Activated naive CD4-positive, alpha-beta T cell treated with anti-CD3 and anti-CD28 coated beads, Interleukin-2, amount 10 ng/mL, durations not matched to agents 7 days and 5 days (primary cell): ENCODE data around the gene PCDHA5.
"Not testable (repeated sequence)": the region's sequence is repeated elsewhere in the genome, so short reads cannot be mapped to it uniquely, and the experiment has no call there.

Source experiments
- CTCF ChIA-PET: fragments of 350-600 bp; sonication (Branson Sonifier 250); formaldehyde crosslinking; loops from one replicate; lab custom pipeline; 2021; ENCODE audit warnings: antibody characterized with exemption; lab: Charles Lee
- DNase-seq: peaks from one replicate; pipeline ENCODE4 v3.0.0-alpha.2; 2020
- H3K27ac Mint-ChIP-seq: one replicate; pipeline ENCODE4 v1.8.0; 2021; ENCODE audit warnings: mild to moderate bottlenecking, moderate library complexity, mixed read lengths
- H3K27me3 Mint-ChIP-seq: one replicate; pipeline ENCODE4 v1.8.0; 2021; ENCODE audit warnings: mild to moderate bottlenecking, mixed read lengths
- H3K36me3 Mint-ChIP-seq: one replicate; pipeline ENCODE4 v1.8.0; 2021; ENCODE audit warnings: mixed read lengths
- H3K4me1 Mint-ChIP-seq: one replicate; pipeline ENCODE4 v1.8.0; 2021; ENCODE audit warnings: mixed read lengths
- H3K4me3 Mint-ChIP-seq: one replicate; pipeline ENCODE4 v1.8.0; 2021; ENCODE audit warnings: mild to moderate bottlenecking, moderate library complexity, mixed read lengths
- H3K9me3 Mint-ChIP-seq: one replicate; pipeline ENCODE4 v1.8.0; 2021; ENCODE audit warnings: mixed read lengths

PCDHA5 gene

DNA sequence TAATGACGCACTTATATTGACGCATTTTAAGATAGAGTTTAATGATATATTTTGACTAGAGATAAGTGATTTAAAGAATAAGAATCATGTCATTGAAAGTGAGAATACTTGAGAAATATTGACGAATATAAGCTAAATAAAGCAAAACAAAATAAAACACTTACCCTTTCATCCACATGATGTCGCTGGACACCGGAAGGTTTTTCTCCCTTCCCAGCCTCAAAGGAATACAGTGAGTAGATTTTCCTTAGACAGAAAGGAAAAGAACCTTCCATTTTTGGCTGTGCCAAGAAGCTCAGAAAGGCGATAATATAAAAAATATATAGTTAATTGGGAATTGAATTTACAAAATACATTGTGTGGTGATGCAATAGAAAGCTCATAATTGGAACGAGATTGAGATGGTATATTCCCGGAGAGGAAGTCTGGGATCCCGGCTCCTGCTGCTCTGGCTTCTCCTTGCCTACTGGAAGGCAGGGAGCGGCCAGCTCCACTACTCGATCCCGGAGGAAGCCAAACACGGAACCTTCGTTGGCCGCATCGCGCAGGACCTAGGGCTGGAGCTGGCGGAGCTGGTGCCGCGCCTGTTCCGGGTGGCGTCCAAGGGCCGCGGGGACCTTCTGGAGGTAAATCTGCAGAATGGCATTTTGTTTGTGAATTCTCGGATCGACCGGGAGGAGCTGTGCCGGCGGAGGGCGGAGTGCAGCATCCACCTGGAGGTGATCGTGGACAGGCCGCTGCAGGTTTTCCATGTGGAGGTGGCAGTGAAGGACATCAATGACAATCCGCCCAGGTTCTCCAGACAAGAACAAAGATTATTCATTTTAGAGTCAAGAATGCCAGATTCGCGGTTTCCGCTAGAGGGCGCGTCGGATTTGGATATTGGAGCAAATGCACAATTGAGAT, at the start of gene PCDHA5:
TSS of gene PCDHA5 (plus strand) at position 239 of the 906 bp plus-strand sequence.
- CTCF ChIA-PET, result interaction anchor here (0.9 to 1.2 kb wide), 2 partner anchors 12 to 549 kb away, joined by 3 read pairs; no protein-coding TSS in a partner anchor
- Mint-ChIP-seq H3K27ac (no peak within 1 kb of the TSS), H3K4me3 (no peak within 1 kb of the TSS), H3K9me3 (peaks cover 10% of the 10 kb centered on the region), H3K4me1 (no peaks in the 10 kb centered on the region), H3K36me3 (no peaks in the 10 kb centered on the region), H3K27me3 (peaks cover 3% of the 10 kb centered on the region)
- peak; percentile 50 for DNase-seq

DNA sequence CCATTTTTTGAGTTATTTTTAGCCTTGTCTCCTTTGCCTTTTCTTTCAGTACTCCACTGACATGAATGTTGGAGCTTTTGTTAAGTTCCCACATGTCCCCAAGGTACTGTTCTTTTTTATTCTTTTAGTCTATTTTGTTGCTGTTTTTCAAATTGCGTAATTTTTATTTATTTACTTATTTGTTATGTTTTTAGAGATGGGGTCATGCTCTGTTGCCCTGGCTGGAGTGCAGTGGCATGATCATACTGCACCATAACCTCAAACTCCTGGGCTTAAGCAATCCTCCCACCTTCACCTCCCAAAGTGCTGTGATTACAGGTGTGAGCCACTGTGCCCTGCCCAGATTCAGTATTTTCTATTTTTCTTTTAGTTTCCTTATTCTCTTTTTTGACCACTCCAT, 40.9 kb upstream of the PCDHA5 start:
- no peak for DNase-seq
- CTCF ChIA-PET, result no interaction called here
- no peaks in the 10 kb centered on the region for H3K36me3 Mint-ChIP-seq
- peaks cover 57% of the 10 kb centered on the region for H3K9me3 Mint-ChIP-seq
- no peaks in the 10 kb centered on the region for H3K27me3 Mint-ChIP-seq
- H3K4me3 Mint-ChIP-seq, result no peak overlapping the region
- no peaks in the 10 kb centered on the region for H3K4me1 Mint-ChIP-seq
- no peak overlapping the region for H3K27ac Mint-ChIP-seq

DNA sequence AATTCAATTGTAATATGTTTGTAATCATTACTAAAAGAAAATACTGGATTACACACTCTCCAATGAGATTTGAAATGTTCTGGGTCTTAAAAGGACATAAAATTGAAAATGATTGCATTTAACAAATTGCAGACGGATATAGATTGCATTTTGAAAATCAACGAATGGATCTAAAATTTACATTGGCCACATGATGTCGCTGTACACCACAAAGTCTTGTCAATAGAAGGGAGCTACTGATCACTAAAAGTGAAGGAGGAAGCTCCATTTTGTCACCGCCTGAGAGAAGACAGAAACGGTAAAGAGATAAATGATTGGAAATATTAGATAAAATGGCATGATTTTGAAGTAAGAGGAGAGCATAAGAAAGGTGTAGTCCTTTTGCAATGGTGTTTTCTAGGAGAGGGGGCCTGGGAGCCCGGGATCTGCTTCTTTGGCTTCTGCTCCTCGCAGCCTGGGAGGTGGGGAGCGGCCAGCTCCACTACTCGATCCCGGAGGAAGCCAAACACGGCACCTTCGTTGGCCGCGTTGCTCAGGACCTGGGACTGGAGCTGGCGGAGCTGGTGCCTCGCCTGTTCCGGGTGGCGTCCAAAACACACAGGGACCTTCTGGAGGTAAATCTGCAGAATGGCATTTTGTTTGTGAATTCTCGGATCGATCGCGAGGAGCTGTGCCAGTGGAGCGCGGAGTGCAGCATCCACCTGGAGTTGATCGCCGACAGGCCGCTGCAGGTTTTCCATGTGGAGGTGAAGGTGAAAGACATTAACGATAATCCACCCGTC, 35.3 kb upstream of the PCDHA5 start, which contains the start of gene PCDHA1:
TSS of gene PCDHA1 (plus strand) at position 236 of the 782 bp plus-strand sequence.
- Mint-ChIP-seq H3K27ac (no peak within 1 kb of the TSS), H3K27me3 (peaks cover 20% of the 10 kb centered on the region), H3K4me1 (no peaks in the 10 kb centered on the region), H3K9me3 (peaks cover 43% of the 10 kb centered on the region), H3K4me3 (no peak within 1 kb of the TSS), H3K36me3 (no peaks in the 10 kb centered on the region)
- no peak for DNase-seq
- CTCF ChIA-PET, result no interaction called here

DNA sequence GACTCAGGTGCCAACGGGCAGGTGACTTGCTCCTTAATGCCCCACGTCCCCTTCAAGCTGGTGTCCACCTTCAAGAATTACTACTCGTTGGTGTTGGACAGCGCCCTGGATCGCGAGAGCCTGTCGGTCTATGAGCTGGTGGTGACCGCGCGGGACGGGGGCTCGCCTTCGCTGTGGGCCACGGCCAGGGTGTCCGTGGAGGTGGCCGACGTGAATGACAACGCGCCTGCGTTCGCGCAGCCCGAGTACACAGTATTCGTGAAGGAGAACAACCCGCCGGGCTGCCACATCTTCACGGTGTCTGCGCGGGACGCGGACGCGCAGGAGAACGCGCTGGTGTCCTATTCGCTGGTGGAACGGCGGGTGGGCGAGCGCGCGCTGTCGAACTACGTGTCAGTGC, 34.0 kb upstream of the PCDHA5 start:
- H3K9me3 Mint-ChIP-seq, result peaks cover 36% of the 10 kb centered on the region
- CTCF ChIA-PET, DNase-seq, H3K36me3 Mint-ChIP-seq, H3K4me3 Mint-ChIP-seq, H3K27ac Mint-ChIP-seq, H3K4me1 Mint-ChIP-seq: not testable (repeated sequence)
- H3K27me3 Mint-ChIP-seq, result peaks cover 20% of the 10 kb centered on the region

DNA sequence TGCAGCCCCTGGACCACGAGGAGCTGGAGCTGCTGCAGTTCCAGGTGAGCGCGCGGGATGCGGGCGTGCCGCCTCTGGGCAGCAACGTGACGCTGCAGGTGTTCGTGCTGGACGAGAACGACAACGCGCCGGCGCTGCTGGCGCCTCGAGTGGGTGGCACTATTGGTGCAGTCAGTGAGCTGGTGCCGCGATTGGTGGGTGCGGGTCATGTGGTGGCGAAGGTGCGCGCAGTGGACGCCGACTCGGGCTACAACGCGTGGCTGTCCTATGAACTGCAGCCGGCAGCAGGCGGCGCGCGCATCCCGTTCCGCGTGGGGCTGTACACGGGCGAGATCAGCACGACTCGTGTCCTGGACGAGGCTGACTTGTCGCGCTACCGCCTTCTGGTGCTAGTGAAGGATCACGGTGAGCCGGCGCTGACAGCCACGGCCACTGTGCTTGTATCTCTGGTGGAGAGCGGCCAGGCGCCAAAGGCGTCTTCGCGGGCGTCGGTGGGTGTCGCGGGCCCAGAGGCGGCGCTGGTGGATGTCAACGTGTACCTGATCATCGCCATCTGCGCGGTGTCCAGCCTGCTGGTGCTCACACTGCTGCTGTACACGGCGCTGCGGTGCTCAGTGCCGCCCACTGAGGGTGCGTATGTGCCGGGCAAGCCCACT, 33.4 kb upstream of the PCDHA5 start:
- H3K36me3 Mint-ChIP-seq, CTCF ChIA-PET, H3K4me1 Mint-ChIP-seq, H3K4me3 Mint-ChIP-seq, H3K27ac Mint-ChIP-seq, DNase-seq: not testable (repeated sequence)
- H3K9me3 Mint-ChIP-seq, result peaks cover 31% of the 10 kb centered on the region
- H3K27me3 Mint-ChIP-seq, result peaks cover 20% of the 10 kb centered on the region

DNA sequence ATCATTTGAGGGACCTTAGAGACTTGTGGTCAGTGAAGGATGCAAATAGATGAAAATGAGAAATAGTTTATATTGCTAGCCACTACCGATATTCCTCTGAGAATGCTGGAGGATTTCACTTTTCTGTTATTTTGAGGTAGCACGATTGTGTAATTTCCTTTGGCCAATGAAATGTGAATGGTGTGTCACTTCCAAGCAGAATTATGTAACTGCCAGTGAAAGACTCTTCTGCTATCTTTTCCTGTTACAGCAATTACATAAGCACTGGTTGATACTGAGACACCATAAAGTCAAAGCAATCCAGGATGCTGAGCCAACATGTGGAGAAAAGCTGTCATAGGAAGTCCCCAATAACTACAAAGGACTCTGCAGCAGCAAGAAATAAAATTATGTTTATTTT, 30.3 kb upstream of the PCDHA5 start:
- CTCF ChIA-PET, result no interaction called here
- Mint-ChIP-seq H3K4me3 (no peak overlapping the region), H3K27ac (no peak overlapping the region), H3K4me1 (no peaks in the 10 kb centered on the region), H3K27me3 (peaks cover 29% of the 10 kb centered on the region), H3K36me3 (no peaks in the 10 kb centered on the region), H3K9me3 (peaks cover 25% of the 10 kb centered on the region)
- no peak for DNase-seq

DNA sequence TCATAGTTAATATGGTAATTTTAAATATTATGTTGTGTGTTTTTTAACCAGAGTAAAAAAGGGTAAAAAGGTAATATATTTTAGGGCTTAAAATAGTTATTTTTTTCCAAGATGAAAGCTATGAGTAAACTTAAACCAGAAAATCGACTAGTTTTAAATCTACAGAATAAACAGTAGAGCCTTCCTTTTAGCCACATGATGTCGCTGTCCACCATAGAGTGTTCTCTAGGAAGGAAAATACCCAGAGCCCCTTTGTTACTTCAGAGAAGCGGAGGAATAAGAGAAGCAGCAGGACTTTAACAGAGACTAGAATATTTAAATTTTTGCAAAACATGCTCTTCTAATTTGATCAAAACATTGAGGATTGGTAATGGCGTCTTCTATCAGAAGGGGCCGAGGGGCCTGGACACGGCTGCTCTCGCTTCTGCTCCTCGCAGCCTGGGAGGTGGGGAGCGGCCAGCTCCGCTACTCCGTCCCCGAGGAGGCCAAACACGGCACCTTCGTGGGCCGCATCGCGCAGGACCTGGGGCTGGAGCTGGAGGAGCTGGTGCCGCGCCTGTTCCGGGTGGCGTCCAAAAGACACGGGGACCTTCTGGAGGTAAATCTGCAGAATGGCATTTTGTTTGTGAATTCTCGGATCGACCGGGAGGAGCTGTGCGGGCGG, 26.7 kb upstream of the PCDHA5 start, which contains the start of gene PCDHA2:
TSS of gene PCDHA2 (plus strand) at position 258 of the 664 bp plus-strand sequence.
- Mint-ChIP-seq H3K4me3 (no peak within 1 kb of the TSS), H3K27me3 (peaks cover 9% of the 10 kb centered on the region), H3K9me3 (peaks cover 15% of the 10 kb centered on the region), H3K36me3 (no peaks in the 10 kb centered on the region), H3K27ac (no peak within 1 kb of the TSS), H3K4me1 (no peaks in the 10 kb centered on the region)
- CTCF ChIA-PET, result interaction anchor here (0.6 to 1.5 kb wide), 2 partner anchors 10 to 25 kb away, joined by 3 read pairs; no protein-coding TSS in a partner anchor
- DNase-seq, result no peak

DNA sequence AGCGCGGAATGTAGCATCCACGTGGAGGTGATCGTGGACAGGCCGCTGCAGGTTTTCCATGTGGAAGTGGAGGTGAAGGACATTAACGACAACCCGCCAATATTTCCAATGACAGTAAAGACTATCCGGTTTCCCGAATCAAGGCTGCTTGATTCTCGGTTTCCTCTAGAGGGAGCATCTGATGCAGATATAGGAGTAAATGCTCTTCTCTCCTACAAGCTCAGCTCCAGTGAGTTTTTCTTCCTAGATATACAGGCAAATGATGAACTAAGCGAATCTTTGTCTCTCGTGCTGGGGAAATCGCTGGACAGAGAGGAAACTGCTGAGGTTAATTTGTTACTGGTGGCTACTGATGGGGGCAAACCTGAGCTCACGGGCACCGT, 26.2 kb upstream of the PCDHA5 start:
- DNase-seq, result no peak
- H3K4me3 Mint-ChIP-seq, result no peak overlapping the region
- CTCF ChIA-PET, result interaction anchor here (1.5 kb wide), 1 partner anchor 11 kb away, joined by 3 read pairs; no protein-coding TSS in a partner anchor
- H3K36me3 Mint-ChIP-seq, result no peaks in the 10 kb centered on the region
- H3K27me3 Mint-ChIP-seq, result peaks cover 9% of the 10 kb centered on the region
- H3K9me3 Mint-ChIP-seq, result peaks cover 15% of the 10 kb centered on the region
- H3K4me1 Mint-ChIP-seq, result no peaks in the 10 kb centered on the region
- no peak overlapping the region for H3K27ac Mint-ChIP-seq

DNA sequence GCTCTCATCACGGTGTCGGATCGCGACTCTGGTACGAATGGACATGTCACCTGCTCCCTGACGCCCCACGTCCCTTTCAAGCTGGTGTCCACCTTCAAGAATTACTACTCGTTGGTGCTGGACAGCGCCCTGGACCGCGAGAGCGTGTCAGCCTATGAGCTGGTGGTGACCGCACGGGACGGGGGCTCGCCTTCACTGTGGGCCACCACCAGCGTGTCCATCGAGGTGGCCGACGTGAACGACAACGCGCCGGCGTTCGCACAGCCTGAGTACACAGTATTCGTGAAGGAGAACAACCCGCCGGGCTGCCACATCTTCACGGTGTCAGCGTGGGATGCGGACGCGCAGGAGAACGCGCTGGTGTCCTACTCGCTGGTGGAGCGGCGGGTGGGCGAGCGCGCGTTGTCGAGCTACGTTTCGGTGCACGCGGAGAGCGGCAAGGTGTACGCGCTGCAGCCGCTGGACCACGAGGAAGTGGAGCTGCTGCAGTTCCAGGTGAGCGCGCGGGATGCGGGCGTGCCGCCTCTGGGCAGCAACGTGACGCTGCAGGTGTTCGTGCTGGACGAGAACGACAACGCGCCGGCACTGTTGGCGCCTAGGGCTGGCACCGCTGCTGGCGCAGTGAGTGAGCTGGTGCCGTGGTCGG, 25.2 kb upstream of the PCDHA5 start:
- H3K9me3 Mint-ChIP-seq, result peaks cover 20% of the 10 kb centered on the region
- H3K27ac Mint-ChIP-seq, H3K36me3 Mint-ChIP-seq, H3K4me3 Mint-ChIP-seq, H3K4me1 Mint-ChIP-seq, DNase-seq: not testable (repeated sequence)
- CTCF ChIA-PET, result interaction anchor here (1.5 kb wide), 1 partner anchor 12 kb away, joined by 3 read pairs; no protein-coding TSS in a partner anchor
- H3K27me3 Mint-ChIP-seq, result peaks cover 11% of the 10 kb centered on the region

DNA sequence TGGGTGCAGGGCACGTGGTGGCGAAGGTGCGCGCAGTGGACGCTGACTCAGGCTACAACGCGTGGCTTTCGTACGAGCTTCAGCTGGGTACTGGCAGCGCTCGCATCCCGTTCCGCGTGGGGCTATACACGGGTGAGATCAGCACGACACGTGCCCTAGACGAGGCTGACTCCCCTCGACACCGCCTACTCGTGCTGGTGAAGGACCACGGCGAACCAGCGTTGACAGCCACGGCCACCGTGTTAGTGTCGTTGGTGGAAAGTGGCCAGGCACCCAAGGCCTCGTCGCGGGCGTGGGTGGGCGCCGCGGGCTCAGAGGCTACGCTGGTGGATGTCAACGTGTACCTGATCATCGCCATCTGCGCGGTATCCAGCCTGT, 24.7 kb upstream of the PCDHA5 start:
- Mint-ChIP-seq H3K9me3 (peaks cover 24% of the 10 kb centered on the region), H3K4me3 (no peak overlapping the region), H3K27ac (no peak overlapping the region), H3K36me3 (no peaks in the 10 kb centered on the region), H3K27me3 (peaks cover 13% of the 10 kb centered on the region), H3K4me1 (no peaks in the 10 kb centered on the region)
- CTCF ChIA-PET, result no interaction called here
- DNase-seq, result no peak

DNA sequence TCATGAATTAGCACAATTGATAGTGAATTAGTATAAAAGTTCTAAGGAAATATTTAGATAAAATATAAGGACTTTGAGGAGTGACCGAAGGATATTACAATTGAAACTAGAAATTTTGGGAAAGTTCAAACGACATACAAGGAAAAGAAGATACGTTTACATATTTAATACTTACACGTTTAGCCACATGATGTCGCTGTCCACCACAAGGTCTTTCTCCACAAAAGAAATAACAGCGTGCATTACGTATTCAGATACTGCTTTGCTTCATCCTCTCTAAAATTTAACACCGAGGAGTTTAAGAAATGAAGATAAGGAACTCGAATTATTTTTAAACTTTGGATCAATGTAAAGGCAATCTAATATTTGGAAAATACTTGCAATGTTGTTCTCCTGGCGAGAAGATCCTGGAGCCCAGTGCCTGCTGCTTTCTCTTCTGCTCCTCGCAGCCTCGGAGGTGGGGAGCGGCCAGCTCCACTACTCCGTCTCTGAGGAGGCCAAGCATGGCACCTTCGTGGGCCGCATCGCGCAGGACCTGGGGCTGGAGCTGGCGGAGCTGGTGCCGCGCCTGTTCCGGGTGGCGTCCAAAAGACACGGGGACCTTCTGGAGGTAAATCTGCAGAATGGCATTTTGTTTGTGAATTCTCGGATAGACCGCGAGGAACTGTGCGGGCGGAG, 20.5 kb upstream of the PCDHA5 start, which contains the start of gene PCDHA3:
TSS of gene PCDHA3 (plus strand) at position 242 of the 678 bp plus-strand sequence.
- H3K27ac Mint-ChIP-seq, result peak within 1 kb of the TSS; percentile 49
- H3K27me3 Mint-ChIP-seq, result peaks cover 4% of the 10 kb centered on the region
- no peak for DNase-seq
- H3K4me3 Mint-ChIP-seq, result peak within 1 kb of the TSS; percentile 10
- H3K9me3 Mint-ChIP-seq, result peaks cover 24% of the 10 kb centered on the region
- H3K4me1 Mint-ChIP-seq, result no peaks in the 10 kb centered on the region
- peaks cover 2% of the 10 kb centered on the region for H3K36me3 Mint-ChIP-seq
- CTCF ChIA-PET, result no interaction called here

DNA sequence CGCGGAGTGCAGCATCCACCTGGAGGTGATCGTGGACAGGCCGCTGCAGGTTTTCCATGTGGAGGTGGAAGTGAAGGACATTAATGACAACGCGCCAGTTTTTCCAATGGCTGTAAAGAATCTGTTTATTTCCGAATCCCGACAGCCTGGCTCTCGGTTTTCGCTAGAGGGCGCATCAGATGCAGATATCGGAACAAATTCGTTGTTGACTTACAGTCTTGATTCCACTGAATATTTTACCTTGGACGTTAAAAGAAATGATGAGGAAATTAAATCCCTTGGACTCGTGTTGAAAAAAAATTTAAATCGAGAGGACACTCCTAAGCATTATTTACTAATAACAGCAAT, 19.9 kb upstream of the PCDHA5 start:
- H3K36me3 Mint-ChIP-seq, result peaks cover 2% of the 10 kb centered on the region
- H3K9me3 Mint-ChIP-seq, result peaks cover 23% of the 10 kb centered on the region
- no peaks in the 10 kb centered on the region for H3K4me1 Mint-ChIP-seq
- CTCF ChIA-PET, result no interaction called here
- no peak overlapping the region for H3K4me3 Mint-ChIP-seq
- H3K27ac Mint-ChIP-seq, result no peak overlapping the region
- peaks cover 4% of the 10 kb centered on the region for H3K27me3 Mint-ChIP-seq
- DNase-seq, result no peak

DNA sequence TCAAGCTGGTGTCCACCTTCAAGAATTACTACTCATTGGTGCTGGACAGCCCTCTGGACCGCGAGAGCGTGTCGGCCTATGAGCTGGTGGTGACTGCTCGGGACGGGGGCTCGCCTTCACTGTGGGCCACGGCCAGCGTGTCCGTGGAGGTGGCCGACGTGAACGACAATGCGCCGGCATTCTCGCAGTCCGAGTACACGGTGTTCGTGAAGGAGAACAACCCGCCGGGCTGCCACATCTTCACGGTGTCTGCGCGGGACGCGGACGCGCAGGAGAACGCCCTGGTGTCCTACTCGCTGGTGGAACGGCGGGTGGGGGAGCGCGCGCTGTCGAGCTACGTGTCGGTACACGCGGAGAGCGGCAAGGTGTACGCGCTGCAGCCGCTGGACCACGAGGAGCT, 19.0 kb upstream of the PCDHA5 start:
- CTCF ChIA-PET, H3K36me3 Mint-ChIP-seq, H3K4me1 Mint-ChIP-seq, H3K4me3 Mint-ChIP-seq, H3K27me3 Mint-ChIP-seq, DNase-seq: not testable (repeated sequence)
- Mint-ChIP-seq H3K9me3 (peaks cover 25% of the 10 kb centered on the region), H3K27ac (peak overlapping the region; percentile 49)
